Thoracic aorta (tissue), 2 donors: Measurements from ENCODE around the gene CCL26. TPM values are rescaled to one million over a fixed set of nuclear protein-coding genes. Genes with fewer than 3 reads are reported as not detected.
"Not testable (repeated sequence)": the region's sequence is repeated elsewhere in the genome, so short reads cannot be mapped to it uniquely, and the experiment has no call there.

Source experiments
- ATAC-seq: fragments of 150-250 bp; one replicate; pipeline ENCODE4 v1.8.0; 2017; ENCODE audit warnings: low read depth; ENCODE audit not compliant: insufficient number of reproducible peaks, low FRiP score
- DNase-seq: peaks from one replicate; pipeline ENCODE4 v3.0.0-alpha.2; 2020; ENCODE audit warnings: low spot score
- H3K27ac ChIP-seq, 2 donors: fragments of 200-600 bp; sonication (generic); 1 replicate in 1 of 2; 2 replicates in 1 of 2; pipeline ENCODE4 v1.5.1; 2016; ENCODE audit warnings: mild to moderate bottlenecking in 2 of 2, moderate library complexity in 2 of 2
- H3K27me3 ChIP-seq: fragments of 200-600 bp; sonication (generic); replicated peaks from 2 replicates; pipeline ENCODE4 v1.6.0; 2016; ENCODE audit warnings: mild to moderate bottlenecking; ENCODE audit not compliant: insufficient read depth
- H3K36me3 ChIP-seq: fragments of 200-600 bp; sonication (generic); one replicate; pipeline ENCODE4 v1.5.1; 2016
- H3K4me1 ChIP-seq, 2 donors: fragments of 200-600 bp; sonication (generic); 1 replicate in 1 of 2; 2 replicates in 1 of 2; pipeline versions ENCODE4 v1.5.1 to v1.6.0; 2016; ENCODE audit warnings: low read depth in 2 of 2, mild to moderate bottlenecking in 1 of 2; ENCODE audit not compliant: control insufficient read depth in 1 of 2
- H3K4me3 ChIP-seq: fragments of 200-600 bp; sonication (generic); 2 replicates; pipeline ENCODE4 v1.5.1; 2016; ENCODE audit warnings: mild to moderate bottlenecking
- H3K9me3 ChIP-seq: fragments of 200-600 bp; sonication (generic); 2 replicates; pipeline ENCODE4 v1.5.1; 2016
- total RNA-seq, 2 donors: library from RNA; depleted of rRNA; stranded (reverse); fragments of >200 nt; gene quantifications; one replicate each; pipeline versions ENCODE4 v1.1.0 to v1.2.3, GENCODE V29; 2016
- TF ChIP-seq, protein P1 (sequence below): fragments of 200-600 bp; sonication (generic); IDR thresholded peaks from one replicate; pipeline ENCODE4 v1.5.1; 2019; ENCODE audit warnings: antibody characterized with exemption

Gene CCL26
- total RNA-seq, 2 donors from 2014 or later = not detected

DNA sequence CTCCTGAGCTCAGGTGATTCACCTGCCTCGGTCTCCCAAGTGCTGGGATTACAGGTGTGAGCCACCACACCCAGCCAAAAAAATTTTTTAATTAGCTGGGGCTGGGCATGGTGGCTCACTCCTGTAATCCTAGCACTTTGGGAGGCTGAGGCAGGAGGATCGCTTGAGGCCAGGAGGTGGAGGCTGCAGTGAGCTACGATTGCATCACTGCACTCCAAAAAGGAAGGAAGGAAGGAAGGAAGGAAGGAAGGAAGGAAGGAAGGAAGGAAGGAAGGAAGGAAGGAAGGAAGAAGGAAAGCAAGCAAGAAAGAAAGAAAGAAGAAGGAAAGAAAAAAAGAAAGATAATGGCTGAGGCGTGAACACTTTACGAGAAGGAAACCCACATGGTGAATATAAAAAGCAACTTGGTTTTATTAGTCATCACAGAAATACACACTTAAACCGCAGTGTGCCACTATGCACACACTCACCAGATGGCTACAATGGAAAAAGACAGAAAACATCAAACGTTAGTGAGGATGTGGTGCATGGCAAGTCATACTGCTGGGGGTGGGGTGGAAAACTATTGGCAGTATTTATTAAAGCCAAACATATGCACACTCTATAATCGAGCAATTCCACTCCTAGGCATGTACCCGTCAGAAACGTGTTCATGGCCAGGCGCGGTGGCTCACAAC is 4.4 kb upstream of the CCL26 start:
- no peak overlapping the region for H3K4me3 ChIP-seq
- H3K27me3 ChIP-seq = no peaks in the 10 kb centered on the region
- H3K27ac ChIP-seq = no peak overlapping the region
- no peaks in the 10 kb centered on the region for H3K9me3 ChIP-seq
- H3K36me3 ChIP-seq = no peaks in the 10 kb centered on the region
- DNase-seq (no peak), ATAC-seq (no peak)
- no peaks in the 10 kb centered on the region for H3K4me1 ChIP-seq
- TF ChIP-seq, protein P1, sequence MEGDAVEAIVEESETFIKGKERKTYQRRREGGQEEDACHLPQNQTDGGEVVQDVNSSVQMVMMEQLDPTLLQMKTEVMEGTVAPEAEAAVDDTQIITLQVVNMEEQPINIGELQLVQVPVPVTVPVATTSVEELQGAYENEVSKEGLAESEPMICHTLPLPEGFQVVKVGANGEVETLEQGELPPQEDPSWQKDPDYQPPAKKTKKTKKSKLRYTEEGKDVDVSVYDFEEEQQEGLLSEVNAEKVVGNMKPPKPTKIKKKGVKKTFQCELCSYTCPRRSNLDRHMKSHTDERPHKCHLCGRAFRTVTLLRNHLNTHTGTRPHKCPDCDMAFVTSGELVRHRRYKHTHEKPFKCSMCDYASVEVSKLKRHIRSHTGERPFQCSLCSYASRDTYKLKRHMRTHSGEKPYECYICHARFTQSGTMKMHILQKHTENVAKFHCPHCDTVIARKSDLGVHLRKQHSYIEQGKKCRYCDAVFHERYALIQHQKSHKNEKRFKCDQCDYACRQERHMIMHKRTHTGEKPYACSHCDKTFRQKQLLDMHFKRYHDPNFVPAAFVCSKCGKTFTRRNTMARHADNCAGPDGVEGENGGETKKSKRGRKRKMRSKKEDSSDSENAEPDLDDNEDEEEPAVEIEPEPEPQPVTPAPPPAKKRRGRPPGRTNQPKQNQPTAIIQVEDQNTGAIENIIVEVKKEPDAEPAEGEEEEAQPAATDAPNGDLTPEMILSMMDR = no peak

DNA sequence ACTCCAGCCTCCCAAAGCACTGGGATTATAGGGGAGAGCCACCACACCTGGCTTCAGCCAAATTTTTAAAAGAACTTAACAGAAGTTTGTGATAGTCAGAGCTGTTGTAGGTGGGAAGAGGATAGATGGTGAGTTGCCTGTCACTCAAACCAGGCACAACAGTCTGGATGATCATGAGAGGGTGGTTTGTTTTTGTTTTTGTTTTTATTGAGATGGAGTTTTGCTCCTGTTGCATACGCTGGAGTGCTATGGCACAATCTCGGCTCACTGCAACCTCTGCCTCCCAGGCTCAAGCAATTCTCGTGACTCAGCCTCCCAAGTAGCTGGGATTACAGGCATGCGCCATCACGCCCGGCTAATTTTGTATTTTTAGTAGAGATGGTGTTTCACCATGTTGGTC is 1.9 kb upstream of the CCL26 start:
- H3K9me3 ChIP-seq, DNase-seq, H3K4me1 ChIP-seq, H3K36me3 ChIP-seq, ATAC-seq, H3K27ac ChIP-seq, H3K4me3 ChIP-seq, H3K27me3 ChIP-seq: not testable (repeated sequence)

DNA sequence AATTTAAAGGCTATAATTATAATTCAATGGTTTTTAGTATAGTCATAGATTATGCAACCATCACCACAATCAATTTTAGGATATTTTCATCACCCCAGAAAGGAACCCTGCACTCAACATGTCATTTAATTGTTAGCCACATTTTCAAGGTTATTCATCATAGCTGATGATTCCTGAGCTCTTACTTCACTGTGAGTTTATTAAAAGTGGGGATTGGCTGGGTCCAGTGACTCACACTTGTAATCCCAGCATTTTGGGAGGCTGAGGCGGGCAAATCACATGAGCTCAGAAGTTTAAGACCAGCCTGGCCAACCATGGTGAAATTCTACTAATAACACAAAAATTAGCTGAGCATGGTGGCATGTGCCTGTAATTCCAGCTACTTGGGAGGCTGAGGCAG is 787 bp downstream of the CCL26 start:
- ATAC-seq (no peak), DNase-seq (no peak)
- Histone ChIP-seq H3K27me3 (no peaks in the 10 kb centered on the region), H3K9me3 (no peaks in the 10 kb centered on the region), H3K27ac (no peak overlapping the region), H3K4me3 (no peak overlapping the region), H3K4me1 (no peaks in the 10 kb centered on the region), H3K36me3 (no peaks in the 10 kb centered on the region)
- TF ChIP-seq, protein P1 = no peak

DNA sequence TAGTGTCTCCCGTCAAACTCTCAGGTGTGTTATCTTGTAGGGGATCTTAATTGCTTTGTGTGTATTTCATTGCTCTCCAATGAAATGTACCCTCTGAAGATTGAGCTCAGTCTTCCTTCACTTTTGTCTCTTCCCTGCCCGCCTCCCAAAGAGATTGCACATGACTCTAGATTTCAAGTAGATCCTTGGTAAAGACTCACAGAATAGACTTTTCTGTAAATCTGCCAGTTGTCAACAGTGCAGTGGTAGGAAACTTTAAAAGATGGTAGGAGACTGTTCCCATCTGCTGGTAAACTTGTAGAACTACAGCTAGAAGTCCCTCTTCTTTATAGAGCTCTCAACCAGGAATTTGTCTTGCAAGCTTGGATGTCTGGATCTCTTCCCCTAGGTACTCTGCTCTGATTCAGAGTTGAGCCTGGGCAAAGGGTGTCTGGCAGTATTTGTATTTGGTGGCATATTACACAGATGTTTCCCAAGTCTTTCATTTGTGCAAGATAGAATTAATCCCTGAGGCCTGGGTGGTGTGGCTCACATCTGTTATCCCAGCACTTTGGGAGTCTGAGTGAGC is 9.6 kb downstream of the CCL26 start:
- no peaks in the 10 kb centered on the region for H3K27me3 ChIP-seq
- H3K4me3 ChIP-seq = no peak overlapping the region
- no peaks in the 10 kb centered on the region for H3K9me3 ChIP-seq
- no peak for DNase-seq
- ATAC-seq = peak; percentile 93
- no peaks in the 10 kb centered on the region for H3K36me3 ChIP-seq
- H3K4me1 ChIP-seq = no peaks in the 10 kb centered on the region
- H3K27ac ChIP-seq = no peak overlapping the region
- TF ChIP-seq, protein P1 = peak; percentile 78

DNA sequence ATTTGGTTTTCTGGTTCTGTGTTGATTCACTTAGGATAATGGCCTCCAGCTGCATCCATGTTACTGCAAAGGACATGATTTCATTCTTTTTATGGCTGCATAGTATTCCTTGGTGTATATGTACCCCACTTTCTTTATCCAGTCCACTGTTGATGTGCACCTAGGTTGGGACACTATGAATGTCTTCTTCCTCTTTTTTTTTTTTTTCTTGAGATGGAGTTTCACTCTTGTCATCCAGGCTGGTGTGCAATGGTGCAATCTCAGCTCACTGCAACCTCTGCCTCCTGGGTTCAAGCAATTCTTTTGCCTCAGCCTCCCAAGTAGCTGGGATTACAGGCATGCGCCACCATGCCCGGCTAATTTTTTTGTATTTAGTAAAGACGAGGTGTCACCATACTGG is 10.2 kb downstream of the CCL26 start:
- not testable (repeated sequence) for H3K27ac ChIP-seq, H3K36me3 ChIP-seq, H3K9me3 ChIP-seq, ATAC-seq, H3K4me1 ChIP-seq, H3K4me3 ChIP-seq, DNase-seq, H3K27me3 ChIP-seq

DNA sequence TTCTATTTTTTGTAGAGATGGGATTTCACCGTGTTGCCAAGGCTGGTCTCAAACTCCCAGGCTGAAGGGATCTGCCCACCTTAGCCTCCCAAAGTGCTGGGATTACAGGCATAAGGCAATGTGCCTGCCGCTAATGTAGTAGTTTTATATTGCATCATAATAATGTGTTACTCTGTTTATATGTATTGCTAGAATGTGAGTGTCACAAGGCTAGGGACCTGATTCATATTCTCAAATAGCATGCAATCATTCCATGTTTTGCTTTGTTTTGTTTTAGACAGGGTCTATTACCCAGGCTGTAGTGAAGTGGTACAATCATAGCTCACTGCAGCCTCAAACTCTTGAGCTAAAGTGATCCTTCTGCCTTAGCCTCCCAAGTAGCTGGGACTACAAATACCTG is 13.5 kb downstream of the CCL26 start:
- Histone ChIP-seq H3K9me3 (no peaks in the 10 kb centered on the region), H3K27ac (no peak overlapping the region), H3K4me1 (peaks cover 0 to under 1% of the 10 kb centered on the region in 2 donors), H3K36me3 (no peaks in the 10 kb centered on the region), H3K4me3 (no peak overlapping the region), H3K27me3 (no peaks in the 10 kb centered on the region)
- DNase-seq (no peak), ATAC-seq (no peak)
- TF ChIP-seq, protein P1 = no peak
